Endothelial cell of umbilical vein (primary cell): Measurements from ENCODE around the gene SOCS3. TPM values are rescaled to one million over a fixed set of nuclear protein-coding genes. Genes with fewer than 3 reads are reported as not detected.

Experiments used
- BruUV-seq: library from RNA; stranded (reverse); fragments of 400-500 nt; replicated peaks from 2 replicates; lab custom pipeline; 2021; lab: Mats Ljungman, UMichigan
- CTCF ChIA-PET: fragments of 300-600, 350-600 bp; sonication (Branson Sonifier 250); formaldehyde crosslinking; loops from one replicate; lab custom pipeline; 2021; ENCODE audit warnings: antibody characterized with exemption, inconsistent platforms; lab: Charles Lee
- POLR2A ChIA-PET: fragments of 300-600, 350-600 bp; sonication (Branson Sonifier 250); formaldehyde crosslinking; loops from one replicate; lab custom pipeline; 2021; ENCODE audit warnings: antibody characterized with exemption, inconsistent platforms; lab: Charles Lee
- DNase-seq: peaks from one replicate; pipeline ENCODE4 v3.0.0-alpha.2; 2011; ENCODE audit warnings: low read depth, low spot score
- FAIRE-seq: peaks from 2 replicates; lab custom pipeline; 2011; peaks lifted over from hg19 to GRCh38; lab: Jason Lieb, UNC
- H2AFZ ChIP-seq: 2 replicates; pipeline ENCODE4 v1.6.0; 2012; ENCODE audit warnings: low read depth, low read length, control low read depth, inconsistent platforms
- H3K27ac ChIP-seq: 2 replicates; pipeline ENCODE4 v1.5.1; 2011; ENCODE audit warnings: low read depth, mild to moderate bottlenecking, control low read depth, low read length, moderate library complexity; ENCODE audit not compliant: insufficient read depth
- H3K27me3 ChIP-seq, 2 experiments: 2 replicates each; pipeline versions ENCODE4 v1.6.0 to v1.6.1; 2011; ENCODE audit warnings: low read length in 2 of 2, mixed read lengths in 1 of 2; ENCODE audit not compliant: control insufficient read depth in 2 of 2, insufficient read depth in 2 of 2
- H3K36me3 ChIP-seq, 2 experiments: 2 replicates in 1 of 2; 3 replicates in 1 of 2; pipeline ENCODE4 v1.5.1; 2011; ENCODE audit warnings: low read length in 2 of 2, mild to moderate bottlenecking in 1 of 2, moderate library complexity in 1 of 2; ENCODE audit not compliant: control insufficient read depth in 2 of 2, insufficient read depth in 2 of 2; ENCODE audit errors: extremely low read depth in 1 of 2
- H3K4me1 ChIP-seq: 3 replicates; pipeline ENCODE4 v1.5.1; 2011; ENCODE audit warnings: mild to moderate bottlenecking, low read length; ENCODE audit not compliant: control insufficient read depth, insufficient read depth; ENCODE audit errors: extremely low read depth
- H3K4me2 ChIP-seq: 2 replicates; pipeline ENCODE4 v1.6.1; 2011; ENCODE audit warnings: low read length, control low read depth, mixed read lengths; ENCODE audit not compliant: insufficient read depth
- H3K4me3 ChIP-seq, 3 experiments: fragments of 200-600 bp in 1 of 3; sonication (generic), shearing (Covaris generic) in 1 of 3; replicated peaks in 1 of 3; 2 replicates each; pipeline ENCODE4 v1.5.1; 2011 to 2016; ENCODE audit warnings: control low read depth in 3 of 3, low read length in 3 of 3, mild to moderate bottlenecking in 2 of 3, inconsistent platforms in 1 of 3, low read depth in 1 of 3, moderate library complexity in 1 of 3; ENCODE audit not compliant: insufficient read depth in 1 of 3
- H3K79me2 ChIP-seq: 2 replicates; pipeline ENCODE4 v1.6.0; 2012; ENCODE audit warnings: low read length, inconsistent platforms; ENCODE audit not compliant: control insufficient read depth, insufficient read depth
- H3K9ac ChIP-seq: replicated peaks from 2 replicates; pipeline ENCODE3; 2011; ENCODE audit warnings: low read length, control low read depth; ENCODE audit not compliant: insufficient read depth; ENCODE audit errors: extremely low read depth
- H3K9me1 ChIP-seq: replicated peaks from 3 replicates; pipeline ENCODE4 v1.6.0; 2011; ENCODE audit warnings: mild to moderate bottlenecking, low read length; ENCODE audit not compliant: control insufficient read depth, insufficient read depth; ENCODE audit errors: extremely low read depth
- H3K9me3 ChIP-seq: replicated peaks from 2 replicates; pipeline ENCODE4 v1.5.1; 2012; ENCODE audit warnings: low read length, inconsistent platforms; ENCODE audit not compliant: control insufficient read depth, insufficient read depth
- H4K20me1 ChIP-seq: replicated peaks from 2 replicates; pipeline ENCODE3; 2011; ENCODE audit warnings: mild to moderate bottlenecking, low read length; ENCODE audit not compliant: control insufficient read depth, insufficient read depth; ENCODE audit errors: extremely low read depth
- EZH2 ChIP-seq: IDR thresholded peaks from 2 replicates; pipeline ENCODE4 v1.6.1; 2012; ENCODE audit warnings: borderline replicate concordance, low read depth, mild to moderate bottlenecking, moderate library complexity, low read length, inconsistent platforms; ENCODE audit not compliant: severe bottlenecking
- FOS ChIP-seq: IDR thresholded peaks from 2 replicates; pipeline ENCODE4 v1.6.1; 2011; ENCODE audit warnings: mild to moderate bottlenecking, low read length, moderate library complexity, borderline replicate concordance; ENCODE audit not compliant: insufficient read depth
- GATA2 ChIP-seq: IDR thresholded peaks from 2 replicates; pipeline ENCODE4 v1.7.0; 2011; ENCODE audit warnings: low read depth, mild to moderate bottlenecking, moderate library complexity, mixed read lengths, low read length; ENCODE audit not compliant: insufficient read length, insufficient read depth
- JUN ChIP-seq: IDR thresholded peaks from 2 replicates; pipeline ENCODE4 v1.6.1; 2011; ENCODE audit warnings: borderline replicate concordance, low read depth; ENCODE audit not compliant: insufficient read length, insufficient read depth
- MYC ChIP-seq: IDR thresholded peaks from one replicate; pipeline ENCODE4 v1.6.1; 2011; ENCODE audit warnings: mild to moderate bottlenecking, low read depth, low read length
- POLR2A ChIP-seq: IDR thresholded peaks from 2 replicates; pipeline ENCODE4 v1.6.1; 2012; ENCODE audit warnings: low read depth, mild to moderate bottlenecking, control low read depth, low read length
- POLR2AphosphoS5 ChIP-seq: IDR thresholded peaks from 2 replicates; pipeline ENCODE4 v1.6.1; 2012; ENCODE audit warnings: low read depth, mild to moderate bottlenecking, control low read depth, low read length, moderate library complexity; ENCODE audit not compliant: insufficient read depth
- dilution Hi-C: fragments of 300-500 bp; cut with MboI; formaldehyde crosslinking; loops from one replicate; pipeline ENCODE4 v1.15.0; 2019; ENCODE audit warnings: low sequenced_read_pairs; ENCODE audit not compliant: extremely low pct_ligation_motif_present
- intact Hi-C: fragments of 100-400 bp; cut with micrococcal nuclease; formaldehyde crosslinking; loops from one replicate; pipeline ENCODE4 v1.10.0; 2022
- polyA plus RNA-seq, 4 experiments: library from polyadenylated mRNA; depleted of rRNA in 3 of 4; stranded (reverse) in 3 of 4; unstranded in 1 of 4; fragments of >200 nt; gene quantifications; 2 replicates each; pipeline versions ENCODE4 v1.2.1 to v1.2.3, GENCODE V29; 2011 to 2012; ENCODE audit warnings: missing spikeins in 1 of 4
- total RNA-seq: library from RNA; stranded (reverse); gene quantifications from 2 replicates; pipeline ENCODE4 v1.2.3, GENCODE V29; 2021
- TF ChIP-seq, protein P1 (sequence below), 2 donors: IDR thresholded peaks; 1 replicate in 1 of 2; 2 replicates in 1 of 2; pipeline ENCODE4 v1.5.1; 2011; ENCODE audit warnings: low read length in 2 of 2, mild to moderate bottlenecking in 2 of 2, moderate library complexity in 2 of 2, control low read depth in 1 of 2, inconsistent platforms in 1 of 2, low read depth in 1 of 2; ENCODE audit not compliant: insufficient read depth in 1 of 2; ENCODE audit errors: extremely low read depth in 1 of 2
- TF ChIP-seq, protein P2 (sequence below): IDR thresholded peaks from 2 replicates; pipeline ENCODE4 v1.6.1; 2011; ENCODE audit not compliant: insufficient read depth, insufficient read length

Gene SOCS3
- total and polyA plus RNA-seq, 2 donors (not counting 3 experiments of a cell fraction or from before 2014, with no cell fraction given), result 6.2 to 14.3 TPM

DNA sequence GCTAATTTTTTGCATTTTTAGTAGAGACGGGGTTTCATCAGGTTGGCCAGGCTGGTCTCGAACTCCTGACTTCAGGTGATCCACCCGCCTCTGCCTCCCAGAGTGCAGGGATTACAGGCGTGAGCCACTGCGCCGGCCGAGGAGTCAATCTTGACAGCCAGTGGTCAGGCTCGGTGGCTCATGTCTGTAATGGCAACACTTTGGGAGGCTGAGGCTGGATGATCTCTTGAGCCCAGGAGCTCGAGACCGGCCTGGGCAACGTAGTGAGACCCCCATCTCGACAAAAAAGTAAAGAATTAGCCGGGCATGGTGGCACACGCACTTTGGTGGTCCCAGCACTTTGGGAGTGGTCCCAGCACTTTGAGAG is 18.0 kb upstream of the SOCS3 start:
- intact Hi-C loops (no loop called here), dilution Hi-C loops (no loop called here)
- Histone ChIP-seq H3K9me3 (no peaks in the 10 kb centered on the region), H2AFZ (peak overlapping the region; percentile 81), H3K27me3 (no peaks in the 10 kb centered on the region), H3K79me2 (peaks cover 30% of the 10 kb centered on the region), H3K4me3 (peak overlapping the region; percentile 62 to 75 (median 67)), H3K9me1 (no peaks in the 10 kb centered on the region), H4K20me1 (no peaks in the 10 kb centered on the region), H3K9ac (peak overlapping the region; percentile 93), H3K27ac (peak overlapping the region; percentile 91), H3K36me3 (no peaks in the 10 kb centered on the region), H3K4me1 (peaks cover 61% of the 10 kb centered on the region), H3K4me2 (peak overlapping the region; percentile 64)
- BruUV-seq, result no TSS peak
- POLR2A ChIA-PET, result interaction anchor here (0.8 kb wide), 1 partner anchor 18 kb away, joined by 3 read pairs; the partner anchor contains the start of gene SOCS3
- CTCF ChIA-PET, result interaction anchor here (1.1 to 4.2 kb wide), 3 partner anchors 10 to 40 kb away, joined by 3 to 23 read pairs (median 6); no protein-coding TSS in a partner anchor
- no peak for TF ChIP-seq POLR2A
- TF ChIP-seq, protein P1, sequence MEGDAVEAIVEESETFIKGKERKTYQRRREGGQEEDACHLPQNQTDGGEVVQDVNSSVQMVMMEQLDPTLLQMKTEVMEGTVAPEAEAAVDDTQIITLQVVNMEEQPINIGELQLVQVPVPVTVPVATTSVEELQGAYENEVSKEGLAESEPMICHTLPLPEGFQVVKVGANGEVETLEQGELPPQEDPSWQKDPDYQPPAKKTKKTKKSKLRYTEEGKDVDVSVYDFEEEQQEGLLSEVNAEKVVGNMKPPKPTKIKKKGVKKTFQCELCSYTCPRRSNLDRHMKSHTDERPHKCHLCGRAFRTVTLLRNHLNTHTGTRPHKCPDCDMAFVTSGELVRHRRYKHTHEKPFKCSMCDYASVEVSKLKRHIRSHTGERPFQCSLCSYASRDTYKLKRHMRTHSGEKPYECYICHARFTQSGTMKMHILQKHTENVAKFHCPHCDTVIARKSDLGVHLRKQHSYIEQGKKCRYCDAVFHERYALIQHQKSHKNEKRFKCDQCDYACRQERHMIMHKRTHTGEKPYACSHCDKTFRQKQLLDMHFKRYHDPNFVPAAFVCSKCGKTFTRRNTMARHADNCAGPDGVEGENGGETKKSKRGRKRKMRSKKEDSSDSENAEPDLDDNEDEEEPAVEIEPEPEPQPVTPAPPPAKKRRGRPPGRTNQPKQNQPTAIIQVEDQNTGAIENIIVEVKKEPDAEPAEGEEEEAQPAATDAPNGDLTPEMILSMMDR (IDR thresholded peaks at IDR 0.05; ENCODE audit: extremely low read depth in 1 of 2, insufficient read depth in 1 of 2, low read depth in 1 of 2, low read length in 2 of 2), result no peak
- TF ChIP-seq, protein P2, sequence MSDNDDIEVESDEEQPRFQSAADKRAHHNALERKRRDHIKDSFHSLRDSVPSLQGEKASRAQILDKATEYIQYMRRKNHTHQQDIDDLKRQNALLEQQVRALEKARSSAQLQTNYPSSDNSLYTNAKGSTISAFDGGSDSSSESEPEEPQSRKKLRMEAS, result no peak
- TF ChIP-seq POLR2AphosphoS5, result no peak
- TF ChIP-seq EZH2, result no peak
- no peak for TF ChIP-seq MYC
- no peak for TF ChIP-seq JUN
- no peak for TF ChIP-seq GATA2
- no peak for TF ChIP-seq FOS
- DNase-seq (no peak), FAIRE-seq (no peak)
